GM19193 (cell line): ENCODE measurements around the gene SYNJ2BP.

Source experiments
- POLR2A ChIP-seq: IDR thresholded peaks from 4 replicates; pipeline ENCODE4 v1.6.1; 2011; ENCODE audit not compliant: insufficient read depth, insufficient read length; ENCODE audit errors: extremely low read depth

Gene SYNJ2BP, protein sequence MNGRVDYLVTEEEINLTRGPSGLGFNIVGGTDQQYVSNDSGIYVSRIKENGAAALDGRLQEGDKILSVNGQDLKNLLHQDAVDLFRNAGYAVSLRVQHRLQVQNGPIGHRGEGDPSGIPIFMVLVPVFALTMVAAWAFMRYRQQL

GRCh38 chr14:70416725-70417349, at the start of gene SYNJ2BP:
Gene SYNJ2BP (minus strand): TSS chr14:70417090. CDS start chr14:70416963, 127 bp downstream.
- peak; percentile 34 for TF ChIP-seq POLR2A

DNA sequence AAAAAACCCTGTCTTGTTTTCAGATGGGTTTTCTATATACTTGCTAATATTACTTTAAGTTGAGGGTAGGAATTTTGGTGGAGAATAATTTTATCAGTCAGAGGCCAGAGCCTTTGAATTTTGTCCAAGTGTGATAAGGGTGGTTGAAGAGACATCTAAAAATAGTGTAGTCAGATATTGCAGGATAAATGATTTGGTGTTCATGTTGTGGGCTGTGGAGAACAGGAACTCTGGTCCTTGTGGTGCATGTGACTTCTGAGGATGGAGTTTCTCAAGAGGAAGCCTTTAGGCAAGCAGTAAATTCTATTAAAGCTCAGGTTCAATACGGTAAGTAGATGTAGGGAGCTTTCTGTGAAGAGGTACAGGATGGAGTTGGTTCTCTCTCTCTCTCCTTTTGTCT, 37.8 kb upstream of the SYNJ2BP start:
- no peak for TF ChIP-seq POLR2A

DNA sequence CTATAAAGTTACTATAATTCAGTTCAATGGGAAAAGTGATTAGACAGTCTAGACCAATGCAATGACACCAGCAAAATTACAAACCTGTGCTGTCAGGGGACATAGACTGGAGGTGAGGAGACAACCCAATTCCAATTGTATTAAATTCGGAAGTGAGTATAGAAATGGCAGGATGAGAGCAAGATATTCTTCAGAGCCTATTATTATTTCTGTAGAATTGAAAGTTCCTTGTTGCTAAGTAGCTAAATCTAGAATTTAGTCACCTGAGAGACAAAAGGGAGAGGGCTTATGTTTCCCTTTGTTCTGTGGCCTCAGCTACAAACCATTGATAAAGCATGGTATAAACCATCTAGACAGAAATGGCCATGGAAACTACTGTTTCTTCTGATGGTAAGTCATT, 35.0 kb upstream of the SYNJ2BP start, which contains the start of gene ADAM21:
Gene ADAM21, plus strand, starts transcription at position 301 of the 400 bp plus-strand sequence. CDS start 5,326 bp downstream, outside the sequence.
- no peak for TF ChIP-seq POLR2A

GRCh38 chr14:70448633-70449340, 31.9 kb upstream of the SYNJ2BP start:
- no peak for TF ChIP-seq POLR2A

GRCh38 chr14:70442750-70443149, 25.9 kb upstream of the SYNJ2BP start:
- no peak for TF ChIP-seq POLR2A

- TF ChIP-seq POLR2A, result no peak
These were observed 24.8 kb upstream of the SYNJ2BP start for GRCh38 chr14:70441641-70442040.

DNA sequence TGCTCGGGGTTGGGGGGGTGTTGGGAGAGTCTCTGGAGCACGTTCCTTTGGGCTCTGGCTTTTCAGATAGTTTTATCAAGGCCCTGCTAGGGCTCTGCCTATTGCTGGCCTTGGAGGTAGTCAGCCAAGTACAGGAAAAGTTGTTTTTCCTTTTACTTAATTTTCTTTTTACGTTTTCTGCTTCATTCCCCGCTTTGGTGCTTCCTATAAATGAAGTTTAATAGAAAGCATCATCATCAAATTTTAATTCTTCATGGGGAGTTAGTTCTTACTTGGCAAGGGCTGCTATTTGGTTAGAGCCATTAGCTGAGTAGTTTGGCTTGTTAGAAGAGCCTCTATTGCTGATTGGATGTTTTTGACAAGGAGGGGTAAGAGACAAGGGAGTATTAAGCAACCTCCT, 20.0 kb upstream of the SYNJ2BP start:
- no peak for TF ChIP-seq POLR2A

- TF ChIP-seq POLR2A, result no peak
These were observed 8.5 kb upstream of the SYNJ2BP start for GRCh38 chr14:70425354-70425753.

DNA sequence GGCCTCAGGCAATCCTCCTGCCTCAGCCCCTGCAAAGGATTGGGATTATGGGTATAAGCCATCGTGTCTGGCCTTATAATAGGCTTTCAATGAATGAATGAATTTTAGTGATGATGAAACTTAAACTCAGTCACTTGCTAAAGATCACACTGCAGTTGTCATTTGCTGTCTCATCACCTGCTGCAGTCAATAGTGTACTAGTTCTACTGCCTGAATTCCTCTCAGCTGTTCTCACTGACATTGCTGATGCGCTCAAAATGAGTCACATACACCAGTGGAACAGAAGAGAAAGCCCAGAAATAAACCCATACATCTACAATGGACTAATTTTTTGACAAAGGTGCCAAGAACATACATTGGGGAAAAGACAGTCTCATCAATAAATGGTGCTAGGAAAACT, 5.6 kb upstream of the SYNJ2BP start:
- TF ChIP-seq POLR2A, result no peak

DNA sequence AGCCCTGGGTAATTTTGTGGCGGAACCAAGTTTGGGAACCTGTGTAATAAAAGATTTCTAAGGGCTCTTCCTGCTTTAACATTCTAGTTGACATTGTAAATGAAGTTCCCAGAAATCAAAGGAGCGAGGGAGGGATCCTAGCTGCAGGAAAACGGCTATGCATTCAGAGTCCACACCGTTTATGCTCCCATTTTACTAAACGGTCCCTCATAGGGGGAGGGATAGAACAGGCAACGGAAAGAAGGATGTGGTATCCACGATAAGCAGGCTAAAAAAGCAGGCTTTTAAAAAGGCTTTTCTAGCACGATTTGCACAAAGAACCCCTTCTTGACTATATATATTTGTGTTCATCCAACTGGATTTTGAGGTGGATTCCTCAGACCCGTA, 559 bp downstream of the SYNJ2BP start:
- no peak for TF ChIP-seq POLR2A

DNA sequence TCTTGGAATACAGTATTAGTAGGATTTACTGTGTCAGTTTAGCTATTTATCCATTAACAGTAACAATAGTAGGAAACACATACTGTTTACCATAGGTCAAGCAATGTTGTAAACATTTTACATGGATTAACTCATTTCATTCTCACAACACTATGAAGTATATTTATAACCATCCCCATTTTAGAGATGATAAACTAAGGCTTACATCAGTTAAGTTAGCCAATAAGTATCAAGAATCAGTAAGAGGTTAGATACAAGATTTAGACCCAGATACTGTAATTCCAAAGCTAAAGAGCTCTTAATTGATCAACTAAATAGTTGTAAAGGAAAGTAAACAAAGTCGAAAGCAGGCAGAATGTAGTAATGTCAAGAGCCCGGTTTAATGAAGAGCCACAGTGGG, 1.1 kb downstream of the SYNJ2BP start:
- TF ChIP-seq POLR2A, result no peak

GRCh38 chr14:70407621-70408020, 9.3 kb downstream of the SYNJ2BP start:
- TF ChIP-seq POLR2A, result no peak

DNA sequence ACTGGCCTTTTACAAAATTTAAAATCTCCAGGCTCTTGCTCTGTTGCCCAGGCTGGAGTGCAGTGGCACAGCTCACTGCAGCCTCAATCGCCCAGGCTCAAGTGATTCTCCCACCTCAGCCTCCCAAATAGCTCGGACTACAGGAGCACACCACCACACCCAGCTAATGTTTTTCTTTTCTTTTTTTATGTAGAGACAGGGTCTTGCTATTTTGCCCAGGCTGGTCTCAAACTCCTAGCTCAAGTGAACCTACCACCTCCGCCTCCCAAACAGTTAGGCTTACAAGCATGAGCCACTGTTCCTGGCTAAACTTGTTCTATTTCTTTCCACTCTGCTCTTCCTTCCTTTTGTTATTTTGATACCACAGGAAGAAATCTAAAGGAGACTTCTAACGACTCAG, 15.2 kb downstream of the SYNJ2BP start:
- TF ChIP-seq POLR2A, result no peak

- no peak for TF ChIP-seq POLR2A
These were observed 18.0 kb downstream of the SYNJ2BP start for GRCh38 chr14:70398706-70399431.

DNA sequence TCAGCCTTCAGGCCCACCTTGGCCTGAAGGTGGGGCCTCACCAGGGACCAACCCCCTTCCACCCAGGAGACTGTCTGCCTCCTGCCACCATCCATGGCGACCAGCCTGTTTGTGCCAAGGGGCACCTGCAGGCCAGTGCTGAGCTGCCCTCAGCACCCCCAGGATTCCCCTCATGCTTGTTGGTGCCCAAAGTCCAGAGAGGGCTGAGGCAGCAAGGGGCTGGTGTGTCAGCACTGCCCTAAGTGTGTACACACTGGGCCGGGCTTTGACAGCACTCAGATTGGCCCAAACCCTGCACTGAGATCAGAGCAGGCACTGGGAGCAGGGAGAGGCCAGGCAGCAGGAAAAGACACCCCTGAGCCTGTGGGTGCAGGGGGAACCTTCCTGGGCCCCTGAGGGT, 18.6 kb downstream of the SYNJ2BP start:
- no peak for TF ChIP-seq POLR2A
